Chondrocyte (in vitro differentiated cells): Measurements from ENCODE around the gene NCF4. TPM values are rescaled to one million over a fixed set of nuclear protein-coding genes. Genes with fewer than 3 reads are reported as not detected.

Experiments used
- DNase-seq: peaks from one replicate; pipeline ENCODE4 v3.0.0; 2021; ENCODE audit warnings: mixed read lengths, low spot score
- H3K27ac Mint-ChIP-seq: one replicate; pipeline ENCODE4 v1.8.0; 2021; ENCODE audit warnings: mild to moderate bottlenecking, moderate library complexity, mixed read lengths; ENCODE audit not compliant: unreplicated experiment
- H3K27me3 Mint-ChIP-seq: 2 replicates; pipeline ENCODE4 v1.8.0; 2021; ENCODE audit warnings: low read depth, mixed read lengths
- H3K36me3 Mint-ChIP-seq: 2 replicates; pipeline ENCODE4 v1.8.0; 2021; ENCODE audit warnings: low read depth, mixed read lengths
- H3K4me1 Mint-ChIP-seq: 2 replicates; pipeline ENCODE4 v1.8.0; 2021; ENCODE audit warnings: low read depth, mild to moderate bottlenecking, mixed read lengths
- H3K4me3 Mint-ChIP-seq: one replicate; pipeline ENCODE4 v1.8.0; 2021; ENCODE audit warnings: mild to moderate bottlenecking, moderate library complexity, mixed read lengths; ENCODE audit not compliant: unreplicated experiment
- H3K9me3 Mint-ChIP-seq: 2 replicates; pipeline ENCODE4 v1.8.0; 2021; ENCODE audit warnings: low read depth, mixed read lengths
- CTCF ChIP-seq: fragments of 200-600 bp; sonication (generic); IDR thresholded peaks from 2 replicates; pipeline ENCODE4 v1.5.0; 2021; ENCODE audit warnings: antibody characterized with exemption, mild to moderate bottlenecking, moderate library complexity
- total RNA-seq: library from RNA; stranded (reverse); gene quantifications from 3 replicates; pipeline ENCODE4 v1.2.1, GENCODE V29; 2021

Gene NCF4
- total RNA-seq, 1 donor from 2014 or later = not detected

- no peak overlapping the region for H3K27ac Mint-ChIP-seq
- H3K27me3 Mint-ChIP-seq = peaks cover 32% of the 10 kb centered on the region
- DNase-seq = no peak
- H3K4me3 Mint-ChIP-seq = no peak overlapping the region
- peaks cover 5% of the 10 kb centered on the region for H3K4me1 Mint-ChIP-seq
- H3K36me3 Mint-ChIP-seq = no peaks in the 10 kb centered on the region
- no peak for TF ChIP-seq CTCF
- no peaks in the 10 kb centered on the region for H3K9me3 Mint-ChIP-seq
These were observed 377 bp upstream of the NCF4 start for GRCh38 chr22:36860438-36860820.

- Mint-ChIP-seq H3K27ac (no peak overlapping the region), H3K27me3 (peaks cover 40% of the 10 kb centered on the region), H3K4me1 (no peaks in the 10 kb centered on the region), H3K9me3 (no peaks in the 10 kb centered on the region), H3K36me3 (no peaks in the 10 kb centered on the region), H3K4me3 (no peak overlapping the region)
- DNase-seq = no peak
- no peak for TF ChIP-seq CTCF
These were observed 1.7 kb downstream of the NCF4 start for GRCh38 chr22:36862251-36863242.

GRCh38 chr22:36863281-36863680 lies 2.5 kb downstream of the NCF4 start:
- no peak for TF ChIP-seq CTCF
- Mint-ChIP-seq H3K9me3 (no peaks in the 10 kb centered on the region), H3K27ac (no peak overlapping the region), H3K27me3 (peaks cover 40% of the 10 kb centered on the region), H3K4me1 (no peaks in the 10 kb centered on the region), H3K4me3 (no peak overlapping the region), H3K36me3 (no peaks in the 10 kb centered on the region)
- no peak for DNase-seq

GRCh38 chr22:36863979-36864378 lies 3.2 kb downstream of the NCF4 start:
- Mint-ChIP-seq H3K27ac (no peak overlapping the region), H3K4me1 (no peaks in the 10 kb centered on the region), H3K4me3 (no peak overlapping the region), H3K9me3 (no peaks in the 10 kb centered on the region), H3K36me3 (no peaks in the 10 kb centered on the region), H3K27me3 (peaks cover 41% of the 10 kb centered on the region)
- no peak for DNase-seq
- TF ChIP-seq CTCF = no peak

GRCh38 chr22:36864454-36865215 lies 3.8 kb downstream of the NCF4 start:
- Mint-ChIP-seq H3K4me1 (no peaks in the 10 kb centered on the region), H3K27me3 (peaks cover 47% of the 10 kb centered on the region), H3K4me3 (no peak overlapping the region), H3K9me3 (no peaks in the 10 kb centered on the region), H3K36me3 (no peaks in the 10 kb centered on the region), H3K27ac (no peak overlapping the region)
- DNase-seq = no peak
- no peak for TF ChIP-seq CTCF
